Fibroblast of skin of back (primary cell): Measurements from ENCODE around the gene REPS2. TPM values are rescaled to one million over a fixed set of nuclear protein-coding genes. Genes with fewer than 3 reads are reported as not detected.
A peak's percentile ranks its signal among the peaks of the same experiment; 100 is the strongest.
"Not testable (repeated sequence)": the region's sequence is repeated elsewhere in the genome, so short reads cannot be mapped to it uniquely, and the experiment has no call there.

Experiments
- DNase-seq: peaks from one replicate; pipeline ENCODE4 v3.0.0-alpha.2; 2013
- polyA plus RNA-seq, 2 experiments: library from polyadenylated mRNA; unstranded; fragments of 120-200 nt; gene quantifications; one replicate each; pipeline ENCODE4 v1.2.1, GENCODE V29; 2013; ENCODE audit not compliant: insufficient read length in 2 of 2

REPS2 gene
- polyA plus RNA-seq (2013, experiment 1 of 2; ENCODE audit: insufficient read length): 0.69 TPM
- 1.4 TPM for polyA plus RNA-seq (2013, experiment 2 of 2; ENCODE audit: insufficient read length)

DNA sequence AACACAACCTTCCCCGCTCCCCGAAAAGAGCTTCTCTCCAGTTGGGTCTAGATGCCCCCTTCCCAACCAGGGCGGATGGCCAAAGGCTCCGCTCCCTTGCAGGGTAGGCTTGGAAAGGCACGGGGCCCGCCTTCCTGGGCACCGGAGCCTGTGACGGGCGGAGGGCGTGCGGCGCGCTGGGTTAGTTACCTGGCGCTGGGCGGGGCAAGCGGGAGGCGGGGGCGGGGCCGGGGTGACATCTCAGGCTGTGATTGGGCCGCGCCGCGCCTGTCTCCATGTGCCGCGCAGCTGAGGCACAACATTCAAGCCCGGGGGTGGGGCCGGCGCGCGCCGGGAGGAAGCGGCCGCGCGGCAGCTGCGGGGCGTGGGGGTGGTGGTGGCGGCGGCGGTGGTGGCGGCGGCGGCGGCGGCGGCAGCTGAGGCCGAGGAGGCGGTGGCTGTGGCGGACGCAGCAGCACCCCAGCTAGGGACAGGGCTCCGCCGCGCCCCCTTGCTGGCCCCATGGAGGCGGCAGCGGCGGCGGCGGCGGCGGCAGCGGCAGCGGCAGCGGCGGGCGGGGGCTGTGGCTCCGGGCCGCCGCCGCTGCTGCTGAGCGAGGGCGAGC, at the start of gene REPS2:
Gene REPS2 (plus strand): TSS at position 298 of the 604 bp plus-strand sequence. CDS start 204 bp downstream, at position 502.
- DNase-seq: peak; percentile 64

GRCh38 chrX:16897445-16897844, 49.0 kb upstream of the REPS2 start:
- no peak for DNase-seq

DNA sequence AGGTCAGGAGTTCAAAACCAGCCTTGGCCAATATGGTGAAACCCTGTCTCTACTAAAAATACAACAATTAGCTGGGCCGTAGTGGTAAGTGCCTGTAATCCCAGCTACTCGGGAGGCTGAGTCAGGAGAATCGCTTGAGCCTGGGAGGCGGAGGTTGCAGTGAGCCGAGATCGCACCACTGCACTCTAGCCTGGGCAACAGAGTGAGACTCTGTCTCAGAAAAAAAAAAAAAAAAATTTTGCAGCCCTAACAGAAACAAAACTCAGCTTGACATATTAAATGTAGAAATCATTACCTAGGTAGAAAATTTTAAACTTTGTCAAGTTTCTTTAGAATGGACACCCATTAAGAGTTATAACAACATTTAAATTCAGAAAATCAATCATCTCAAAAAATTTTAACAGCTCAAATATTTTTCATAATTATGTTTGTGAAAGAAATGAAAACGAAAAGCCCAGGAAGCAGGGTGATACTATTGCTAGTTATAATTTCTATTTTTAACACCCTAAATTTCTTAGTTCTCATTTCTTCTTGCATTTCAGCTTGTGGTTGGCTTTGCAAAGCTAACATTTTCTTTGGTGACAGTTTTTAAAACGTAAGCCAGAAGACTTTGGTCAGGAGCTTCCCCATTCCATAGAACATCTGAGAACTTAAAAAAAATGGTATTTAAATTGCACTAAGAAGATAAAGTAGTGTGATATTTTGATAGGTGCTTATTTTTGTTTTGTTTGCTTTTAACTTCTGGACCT, 43.0 kb upstream of the REPS2 start:
- no peak for DNase-seq

- DNase-seq: no peak
These were observed 36.1 kb upstream of the REPS2 start for GRCh38 chrX:16910376-16910775.

DNA sequence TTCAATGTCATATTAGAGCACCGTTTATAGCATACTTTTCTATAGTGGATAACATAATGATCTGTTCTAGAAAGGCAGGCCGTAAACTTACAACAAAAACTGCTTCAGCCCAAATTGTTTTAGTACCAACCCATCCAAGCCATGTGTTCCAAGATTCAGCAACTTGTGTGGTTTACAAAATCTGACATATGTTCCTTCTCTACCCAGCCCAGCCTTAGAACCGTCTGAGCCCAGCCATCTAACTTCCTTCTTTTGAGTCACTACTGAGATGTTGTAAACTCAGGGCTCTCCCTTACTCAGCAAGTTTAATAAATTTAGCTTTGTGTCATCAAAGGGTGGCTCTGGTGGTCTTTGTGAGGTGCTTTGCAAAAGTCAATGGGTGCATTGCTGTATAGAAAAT, 32.4 kb upstream of the REPS2 start:
- no peak for DNase-seq

- no peak for DNase-seq
These were observed 29.9 kb upstream of the REPS2 start for GRCh38 chrX:16916561-16916960.

DNA sequence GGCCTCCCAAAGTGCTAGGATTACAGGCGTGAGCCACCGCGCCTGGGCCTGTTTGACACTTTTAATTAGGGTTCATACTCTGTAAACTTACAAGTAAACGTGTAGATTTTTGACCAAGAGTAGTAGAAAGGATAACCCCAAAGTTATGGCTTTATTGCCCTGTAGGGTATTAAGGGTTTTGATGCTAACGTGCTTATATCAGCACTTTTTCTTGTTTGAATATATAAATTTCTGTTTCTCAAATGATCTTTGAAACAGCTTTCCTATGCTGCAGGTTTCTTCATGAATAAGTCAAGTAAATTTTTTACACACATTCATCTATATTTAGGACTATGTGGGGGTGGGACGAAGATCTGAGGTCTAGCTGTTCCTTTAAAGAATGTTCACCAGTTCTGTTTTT, 29.3 kb upstream of the REPS2 start:
- DNase-seq: no peak

GRCh38 chrX:16918979-16919378, 27.5 kb upstream of the REPS2 start:
- DNase-seq: no peak

- no peak for DNase-seq
These were observed 26.4 kb upstream of the REPS2 start for GRCh38 chrX:16920075-16920474.

GRCh38 chrX:16923157-16923556, 23.3 kb upstream of the REPS2 start:
- DNase-seq: no peak

DNA sequence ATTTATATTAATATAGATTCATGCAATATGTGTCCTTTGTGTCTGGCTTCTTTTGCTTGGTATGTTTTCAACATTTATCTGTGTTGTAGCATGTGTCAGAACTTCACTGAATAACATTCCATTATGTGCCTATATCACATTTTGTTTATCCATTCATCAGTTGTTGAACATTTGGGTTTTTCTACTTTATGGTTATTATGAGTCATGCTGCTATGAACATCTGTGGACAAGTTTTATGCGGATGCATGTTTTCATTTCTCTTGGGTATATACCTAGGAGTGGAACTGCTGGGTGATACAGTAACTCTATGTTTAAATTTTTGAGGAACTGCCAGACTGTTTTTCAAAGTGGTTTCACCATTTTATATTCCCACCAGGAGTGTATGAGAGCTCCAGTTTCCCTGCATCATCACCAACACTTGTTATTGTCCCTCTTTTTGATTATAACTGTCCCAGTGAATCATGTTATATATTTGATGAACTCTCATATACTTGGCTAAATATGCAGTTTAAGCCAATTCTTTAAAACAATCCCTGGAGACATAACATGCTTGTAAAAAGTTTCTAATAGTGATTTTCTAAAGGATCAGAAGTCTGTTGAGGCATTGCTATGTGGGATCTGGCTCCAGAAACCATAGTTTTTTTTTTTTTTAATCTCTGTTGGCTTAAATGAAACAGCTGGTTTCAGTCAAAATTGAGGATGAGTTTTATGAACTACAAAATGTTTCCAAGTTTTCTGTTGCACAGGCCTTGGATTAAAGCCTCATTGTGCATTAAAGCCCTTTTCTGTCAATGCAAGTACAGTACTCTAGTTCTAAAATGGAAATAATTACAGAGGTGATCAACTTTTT, 21.6 kb upstream of the REPS2 start:
- DNase-seq: peak; percentile 12

- no peak for DNase-seq
These were observed 16.1 kb upstream of the REPS2 start for GRCh38 chrX:16930392-16930791.

- no peak for DNase-seq
These were observed 15.1 kb upstream of the REPS2 start for GRCh38 chrX:16931371-16931770.

GRCh38 chrX:16931855-16932575, 14.4 kb upstream of the REPS2 start:
- DNase-seq: no peak

- no peak for DNase-seq
These were observed 12.3 kb upstream of the REPS2 start for GRCh38 chrX:16934185-16934584.

DNA sequence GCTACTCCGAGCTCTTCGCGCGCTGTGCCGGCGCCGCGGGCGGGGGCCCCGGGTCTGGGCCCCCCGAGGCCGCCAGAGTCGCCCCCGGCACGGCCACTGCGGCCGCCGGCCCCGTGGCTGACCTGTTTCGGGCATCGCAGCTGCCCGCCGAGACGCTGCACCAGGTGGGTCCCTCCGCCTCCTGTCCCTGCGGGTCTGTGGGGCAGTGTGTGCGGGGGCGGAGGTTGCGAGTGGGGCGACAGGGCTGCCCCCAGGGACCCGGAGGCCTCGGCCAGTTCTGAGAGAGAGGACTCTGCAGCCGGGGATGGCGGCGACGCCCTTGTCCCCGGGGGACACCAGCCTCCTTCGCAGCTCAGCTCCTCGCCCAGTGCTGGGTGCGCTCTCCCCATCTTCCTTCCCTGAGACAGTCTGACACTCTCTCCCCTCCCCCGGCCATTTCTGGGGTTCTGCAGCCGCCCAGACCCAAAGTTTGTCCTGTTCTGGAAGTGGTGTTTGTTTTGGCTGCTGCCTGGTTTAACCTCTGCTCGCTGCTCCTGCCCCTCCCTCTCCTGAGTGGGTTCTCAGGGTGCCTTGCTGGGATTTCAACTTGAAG, 609 bp downstream of the REPS2 start:
- DNase-seq: no peak

GRCh38 chrX:16950423-16950822, 4.0 kb downstream of the REPS2 start:
- no peak for DNase-seq

GRCh38 chrX:16953606-16954211, 7.3 kb downstream of the REPS2 start:
- DNase-seq: no peak

GRCh38 chrX:16957751-16958150, 11.3 kb downstream of the REPS2 start:
- DNase-seq: no peak

DNA sequence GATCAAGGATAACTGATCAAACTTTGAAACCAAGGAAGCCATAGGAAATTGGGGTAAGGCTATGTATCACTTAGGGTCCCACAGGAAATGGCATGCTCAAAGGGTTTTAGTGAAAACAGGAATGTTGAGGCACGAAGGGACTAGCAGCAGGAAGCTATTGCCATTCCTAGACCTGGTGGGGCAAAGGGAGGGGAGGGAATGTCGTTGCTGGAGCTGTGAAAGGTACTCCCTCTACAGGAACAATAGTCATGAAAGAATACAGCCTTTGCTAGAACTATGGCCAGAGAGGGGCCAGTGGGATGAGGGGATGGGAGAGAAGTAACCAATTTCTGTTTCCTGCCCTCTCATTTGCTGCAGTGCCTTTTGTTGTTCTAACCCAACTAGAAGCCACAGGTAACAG, 11.9 kb downstream of the REPS2 start:
- DNase-seq: no peak

DNA sequence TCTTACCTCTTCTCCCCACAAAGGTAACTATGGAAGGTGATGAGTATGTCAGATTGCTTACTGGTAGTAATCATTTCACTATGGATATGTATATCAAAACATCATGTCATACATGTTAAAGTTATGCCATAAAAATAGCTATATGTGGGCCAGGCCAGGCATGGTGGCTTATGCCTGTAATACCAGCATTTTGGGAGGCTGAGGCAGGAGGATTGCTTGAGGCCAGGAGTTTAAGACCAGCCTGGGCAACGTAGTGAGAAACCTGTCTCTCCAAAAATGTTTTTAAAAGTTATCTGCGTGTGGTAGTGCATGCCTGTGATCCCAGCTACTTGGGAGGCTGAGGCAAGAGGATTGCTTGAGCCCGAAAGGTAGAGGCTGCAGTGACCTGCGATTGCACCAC, 16.2 kb downstream of the REPS2 start:
- not testable (repeated sequence) for DNase-seq

- no peak for DNase-seq
These were observed 16.8 kb downstream of the REPS2 start for GRCh38 chrX:16963216-16963615.
